Pancreas (tissue), 10 donors: ENCODE data around the gene CD38. TPM values are rescaled to one million over a fixed set of nuclear protein-coding genes. Genes with fewer than 3 reads are reported as not detected.

Experiments used
- ATAC-seq, 4 donors: fragments of 200-7000 bp; cut with Tn5 transposase; one replicate each; pipeline versions ENCODE4 v1.8.0 to v1.9.1; 2020; ENCODE audit warnings: mild to moderate bottlenecking in 4 of 4, moderate library complexity in 4 of 4
- DNase-seq, 6 donors: peaks; one replicate each; pipeline ENCODE4 v3.0.0-alpha.2; 2020
- FAIRE-seq: peaks from 2 replicates; lab custom pipeline; 2012; peaks lifted over from hg19 to GRCh38; lab: Jason Lieb, UNC
- H3K27ac ChIP-seq, 4 donors: fragments of 200-600 bp; sonication (generic); 1 replicate in 3 of 4; 2 replicates in 1 of 4; pipeline versions ENCODE4 v1.5.0 to v1.8.0; 2020
- H3K27me3 ChIP-seq, 4 donors: fragments of 200-600 bp; one replicate each; pipeline ENCODE4 v1.8.0; 2021
- H3K36me3 ChIP-seq, 3 donors: fragments of 200-600 bp; sonication (generic) in 1 of 3; one replicate each; pipeline versions ENCODE4 v1.5.0 to v1.8.0; 2020 to 2021
- H3K4me1 ChIP-seq, 3 donors: fragments of 200-600 bp; one replicate each; pipeline ENCODE4 v1.8.0; 2021
- H3K4me3 ChIP-seq, 4 donors: fragments of 200-600 bp; sonication (generic) in 2 of 4; one replicate each; pipeline versions ENCODE4 v1.5.0 to v1.8.0; 2020 to 2021
- H3K9me3 ChIP-seq, 4 donors: fragments of 200-600 bp; one replicate each; pipeline ENCODE4 v1.8.0; 2021
- WGBS, 2 donors: extraction: QIAGEN DNeasy Blood & Tissue Kit; methylation state at CpG; one replicate each; pipeline ENCODE4 v1.1.7; 2013; 5-methylcytosine and 5-hydroxymethylcytosine counted together
- intact Hi-C, 3 donors: fragments of 100-400 bp; cut with DNase I; formaldehyde crosslinking; loops; one replicate each; pipeline versions ENCODE4 v1.11.1 to v1.14.2; 2022
- polyA plus RNA-seq, 2 donors: library from polyadenylated mRNA; stranded (reverse); fragments of 200-250 nt; gene quantifications; one replicate each; pipeline ENCODE4 v1.2.3, GENCODE V29; 2013
- total RNA-seq, 6 donors: library from RNA; stranded (reverse); fragmentation: NEBNext Ultra II Directional in 4 of 6; extraction: Animal tissue kit (Norgen Biotek cat#: 25700) in 4 of 6; gene quantifications; one replicate each; pipeline versions ENCODE4 v1.2.1 to v1.2.4, GENCODE V29; 2021 to 2023
- TF ChIP-seq, protein P1 (sequence below), 4 donors: fragments of 200-600 bp; sonication (generic) in 3 of 4; IDR thresholded peaks; one replicate each; pipeline versions ENCODE4 v1.5.0 to v1.8.0; 2021; ENCODE audit warnings: antibody characterized with exemption in 4 of 4
- donor health status: healthy with polysubstance abuse.
- donor health status: DM: no; HTN: no; CAD: no; lungs with moderate emphysema.
- donor health status: DM: no; HTN: no; CAD: no.
- donor health status: control.
- donor health status: control.
- donor health status: Bipolar disorder and iron deficiency.
- donor health status: DM: yes; HTN: yes; CAD: no.
- donor health status: DM: no; HTN: no; CAD: no.
- donor health status: DM: no; HTN: no; CAD: no.
- donor health status: DM: yes; HTN: yes; CAD: no.

Gene CD38
- total and polyA plus RNA-seq, 8 donors, result 0.12 to 1.6 (median 0.44) TPM

DNA sequence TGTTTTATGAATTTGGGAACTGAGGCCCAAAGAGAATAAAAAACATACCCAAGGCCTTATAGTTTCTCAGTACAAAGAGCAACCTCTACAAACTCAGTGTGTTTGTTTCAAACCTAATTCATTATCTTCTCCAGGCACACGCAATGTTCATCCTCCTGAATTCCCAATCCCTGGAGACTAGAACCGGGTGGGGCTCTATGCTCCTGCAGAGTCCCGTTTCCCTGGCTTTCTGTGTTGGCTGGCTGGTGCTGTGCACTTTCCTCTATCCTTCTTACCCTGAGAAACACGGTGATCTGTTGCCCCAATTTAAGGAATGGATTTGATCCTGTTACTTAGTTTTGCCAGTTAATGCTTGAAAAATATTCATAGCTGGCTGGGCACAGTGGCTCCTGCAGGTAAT, 96.5 kb downstream of the CD38 start:
- Histone ChIP-seq H3K4me3 (no peak overlapping the region), H3K36me3 (no peaks in the 10 kb centered on the region), H3K27me3 (no peaks in the 10 kb centered on the region), H3K27ac (no peak overlapping the region), H3K9me3 (no peaks in the 10 kb centered on the region), H3K4me1 (no peaks in the 10 kb centered on the region)
- intact Hi-C loops, result no loop called here
- DNase-seq (no peak), FAIRE-seq (no peak), ATAC-seq (no peak)
- TF ChIP-seq, protein P1, sequence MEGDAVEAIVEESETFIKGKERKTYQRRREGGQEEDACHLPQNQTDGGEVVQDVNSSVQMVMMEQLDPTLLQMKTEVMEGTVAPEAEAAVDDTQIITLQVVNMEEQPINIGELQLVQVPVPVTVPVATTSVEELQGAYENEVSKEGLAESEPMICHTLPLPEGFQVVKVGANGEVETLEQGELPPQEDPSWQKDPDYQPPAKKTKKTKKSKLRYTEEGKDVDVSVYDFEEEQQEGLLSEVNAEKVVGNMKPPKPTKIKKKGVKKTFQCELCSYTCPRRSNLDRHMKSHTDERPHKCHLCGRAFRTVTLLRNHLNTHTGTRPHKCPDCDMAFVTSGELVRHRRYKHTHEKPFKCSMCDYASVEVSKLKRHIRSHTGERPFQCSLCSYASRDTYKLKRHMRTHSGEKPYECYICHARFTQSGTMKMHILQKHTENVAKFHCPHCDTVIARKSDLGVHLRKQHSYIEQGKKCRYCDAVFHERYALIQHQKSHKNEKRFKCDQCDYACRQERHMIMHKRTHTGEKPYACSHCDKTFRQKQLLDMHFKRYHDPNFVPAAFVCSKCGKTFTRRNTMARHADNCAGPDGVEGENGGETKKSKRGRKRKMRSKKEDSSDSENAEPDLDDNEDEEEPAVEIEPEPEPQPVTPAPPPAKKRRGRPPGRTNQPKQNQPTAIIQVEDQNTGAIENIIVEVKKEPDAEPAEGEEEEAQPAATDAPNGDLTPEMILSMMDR (IDR thresholded peaks at IDR 0.05), result no peak
- WGBS, 2 donors, result 60 to 81% methylated on average over 4 of the region's 4 CpGs

DNA sequence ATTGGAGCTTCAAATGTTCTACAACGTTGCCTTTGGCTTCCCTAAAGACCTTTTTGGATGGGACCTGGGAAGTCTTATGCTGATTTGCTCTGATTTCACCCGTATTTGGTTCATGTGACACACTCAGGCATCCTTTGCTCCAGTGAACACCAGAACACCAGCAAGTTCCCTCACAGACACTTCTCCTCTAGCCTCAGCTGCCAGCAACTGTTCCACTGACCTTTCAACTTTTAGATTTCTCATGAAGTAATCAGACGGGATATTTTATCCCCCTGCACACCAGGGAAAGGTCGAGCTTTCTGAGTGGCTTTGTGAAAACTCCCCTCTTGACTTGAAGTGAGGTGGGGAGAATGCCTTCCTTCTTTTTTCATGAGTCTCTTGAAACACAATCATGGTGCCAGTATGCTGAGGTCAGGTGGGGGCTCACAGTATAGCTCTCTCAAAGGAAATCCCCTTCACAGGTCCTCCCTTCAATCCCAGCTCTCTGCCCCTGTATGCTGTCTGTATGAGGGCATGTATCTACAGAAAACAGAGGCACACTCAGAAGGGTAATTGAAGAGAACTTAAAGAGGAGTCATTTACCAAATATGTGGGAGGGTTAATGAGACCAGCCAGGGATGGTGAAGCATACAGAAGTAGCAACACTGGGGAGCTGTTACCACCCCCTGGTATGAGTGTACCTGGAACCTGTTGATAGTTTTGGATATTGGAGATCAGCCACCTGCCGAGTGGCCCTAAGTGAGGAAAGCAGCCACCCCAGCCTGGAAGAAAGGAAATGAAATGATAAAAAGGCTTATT, 97.7 kb downstream of the CD38 start:
- Histone ChIP-seq H3K4me1 (no peaks in the 10 kb centered on the region), H3K27ac (no peak overlapping the region), H3K27me3 (no peaks in the 10 kb centered on the region), H3K36me3 (no peaks in the 10 kb centered on the region), H3K4me3 (no peak overlapping the region), H3K9me3 (no peaks in the 10 kb centered on the region)
- intact Hi-C loops, result no loop called here
- TF ChIP-seq, protein P1 (IDR thresholded peaks at IDR 0.05), result no peak
- no peak for DNase-seq
- no peak for ATAC-seq
- WGBS, 2 donors, result 54 to 64% methylated on average over 5 of the region's 5 CpGs
- no peak for FAIRE-seq

DNA sequence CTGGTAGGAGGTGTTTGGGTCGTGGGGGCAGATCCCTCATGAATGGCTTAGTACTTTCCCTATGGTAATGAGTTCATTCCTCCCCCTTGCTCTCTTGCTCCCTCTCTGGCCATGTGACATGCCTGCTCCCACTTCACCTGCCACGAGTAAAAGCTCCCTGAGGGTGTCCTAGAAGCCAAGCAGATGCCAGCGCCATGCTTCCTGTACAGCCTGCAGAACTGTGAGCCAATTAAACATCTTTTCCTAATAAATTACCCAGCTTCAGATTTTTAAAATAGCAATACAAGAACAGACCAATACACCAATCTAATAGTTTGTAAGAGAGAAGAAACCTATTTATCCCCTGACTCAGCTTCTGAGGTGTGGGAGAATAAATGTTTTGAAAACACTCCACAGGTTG, 99.9 kb downstream of the CD38 start:
- Histone ChIP-seq H3K27ac (no peak overlapping the region), H3K27me3 (no peaks in the 10 kb centered on the region), H3K9me3 (no peaks in the 10 kb centered on the region), H3K4me1 (no peaks in the 10 kb centered on the region), H3K4me3 (no peak overlapping the region), H3K36me3 (no peaks in the 10 kb centered on the region)
- WGBS, 2 donors, result 89 to 91% methylated on average over 3 of the region's 3 CpGs
- intact Hi-C loops, result no loop called here
- ATAC-seq (no peak), DNase-seq (no peak), FAIRE-seq (no peak)
- TF ChIP-seq, protein P1 (IDR thresholded peaks at IDR 0.05), result no peak

DNA sequence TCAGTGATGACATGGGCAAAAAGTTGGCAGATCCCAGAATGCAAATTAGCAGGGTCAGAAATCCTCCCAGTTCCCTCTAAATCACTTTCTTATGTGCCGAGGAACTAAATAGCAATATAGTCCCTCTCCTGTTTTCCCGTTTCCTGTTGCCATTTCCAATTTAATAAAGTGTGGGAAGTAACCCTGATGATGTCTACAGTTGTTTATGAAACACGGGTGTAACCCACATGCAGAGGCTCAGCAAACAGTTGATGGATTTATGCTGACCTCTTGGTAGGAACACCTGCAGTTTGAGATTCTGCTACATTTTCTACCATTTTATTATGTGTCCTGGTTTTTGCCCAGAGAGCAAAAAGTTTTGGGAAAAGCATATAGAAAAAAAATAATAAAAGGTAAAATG, 103.7 kb downstream of the CD38 start:
- Histone ChIP-seq H3K4me3 (no peak overlapping the region), H3K27ac (no peak overlapping the region), H3K27me3 (no peaks in the 10 kb centered on the region), H3K4me1 (no peaks in the 10 kb centered on the region), H3K36me3 (no peaks in the 10 kb centered on the region), H3K9me3 (no peaks in the 10 kb centered on the region)
- no peak for FAIRE-seq
- WGBS, 2 donors, result 41 to 56% methylated on average over 3 of the region's 3 CpGs
- DNase-seq, result no peak
- intact Hi-C loops, result loop anchor here in 2 of 3 donors (5.0 to 10.0 kb wide), 2 partner anchors 73 to 75 kb away; no protein-coding TSS in a partner anchor
- TF ChIP-seq, protein P1 (IDR thresholded peaks at IDR 0.05), result no peak
- no peak for ATAC-seq

DNA sequence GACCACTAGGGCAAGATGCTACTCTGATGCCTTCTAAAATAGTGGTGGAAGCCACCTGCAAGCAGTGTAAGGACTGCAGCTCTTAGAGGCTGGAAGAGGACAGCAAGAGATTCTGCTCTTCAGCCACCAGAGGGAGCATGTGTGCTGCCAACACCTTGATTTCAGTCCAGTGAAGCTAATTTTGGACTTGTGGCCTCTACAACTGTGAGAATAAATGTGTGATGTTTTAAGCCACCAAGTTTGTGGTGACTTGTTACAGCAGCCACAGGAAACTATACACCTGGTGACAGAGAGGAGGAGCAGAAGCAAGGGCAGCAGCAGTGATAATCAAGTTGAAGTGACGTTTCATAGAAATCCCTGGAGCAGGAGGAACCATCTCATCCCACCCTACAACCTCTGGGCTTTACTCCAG, 104.6 kb downstream of the CD38 start:
- intact Hi-C loops, result loop anchor here in 2 of 3 donors (5.0 to 10.0 kb wide), 2 partner anchors 72 to 75 kb away; no protein-coding TSS in a partner anchor
- FAIRE-seq, result no peak

More for the DNA sequence above, 104.6 kb downstream of the CD38 start:
- peak in 4 of 6 donors; percentile 21 to 59 (median 27) for DNase-seq
- Histone ChIP-seq H3K4me1 (no peaks in the 10 kb centered on the region), H3K27me3 (no peaks in the 10 kb centered on the region), H3K4me3 (no peak overlapping the region), H3K9me3 (no peaks in the 10 kb centered on the region), H3K36me3 (no peaks in the 10 kb centered on the region), H3K27ac (no peak overlapping the region)
- TF ChIP-seq, protein P1 (IDR thresholded peaks at IDR 0.05), result peak; percentile 73 to 91 (median 86)
- ATAC-seq, result peak; percentile 60 to 91 (median 89)
- WGBS, 2 donors, result 88 to 100% methylated on average over 1 of the region's 1 CpG
